GM21529 (cell line): ENCODE results near the gene KRTAP2-3.
"Not testable (repeated sequence)": the region's sequence is repeated elsewhere in the genome, so short reads cannot be mapped to it uniquely, and the experiment has no call there.

Source experiments
- ATAC-seq: cut with Tn5 transposase; IDR thresholded peaks from one replicate; pipeline ENCODE4 v1.9.1; 2021; ENCODE audit not compliant: unreplicated experiment

The KRTAP2-3 gene

GRCh38 chr17:41037853-41038350, 22.0 kb downstream of the KRTAP2-3 start:
- ATAC-seq = no peak

- not testable (repeated sequence) for ATAC-seq
Observed at GRCh38 chr17:41034346-41034935, 25.5 kb downstream of the KRTAP2-3 start, which contains the start of gene KRTAP1-3. Gene KRTAP1-3 (minus strand): TSS chr17:41034874. CDS start chr17:41034821, 53 bp downstream.

- no peak for ATAC-seq
Observed at GRCh38 chr17:41029633-41030245, 30.2 kb downstream of the KRTAP2-3 start, which contains the start of gene KRTAP1-4. Gene KRTAP1-4 (minus strand): TSS chr17:41030195. CDS start chr17:41030078, 117 bp downstream.

- ATAC-seq = no peak
Observed at GRCh38 chr17:41026715-41027471, 33.0 kb downstream of the KRTAP2-3 start, which contains the start of gene KRTAP1-5. Gene KRTAP1-5 (minus strand): TSS chr17:41027208. CDS start chr17:41027155, 53 bp downstream.

- ATAC-seq = no peak
Observed at GRCh38 chr17:41024697-41025096, 35.2 kb downstream of the KRTAP2-3 start.

GRCh38 chr17:41020336-41020735, 39.6 kb downstream of the KRTAP2-3 start:
- ATAC-seq = no peak

- ATAC-seq = no peak
Observed at GRCh38 chr17:41019415-41019814, 40.5 kb downstream of the KRTAP2-3 start.

GRCh38 chr17:41018541-41018940, 41.4 kb downstream of the KRTAP2-3 start:
- no peak for ATAC-seq

- ATAC-seq = no peak
Observed at GRCh38 chr17:41016578-41017215, 43.2 kb downstream of the KRTAP2-3 start.

GRCh38 chr17:41015454-41015853, 44.5 kb downstream of the KRTAP2-3 start:
- no peak for ATAC-seq

GRCh38 chr17:41013606-41014005, 46.3 kb downstream of the KRTAP2-3 start:
- ATAC-seq = no peak

GRCh38 chr17:41013181-41013580, 46.7 kb downstream of the KRTAP2-3 start:
- ATAC-seq = no peak

GRCh38 chr17:41012326-41013120, 47.4 kb downstream of the KRTAP2-3 start:
- no peak for ATAC-seq

GRCh38 chr17:41010441-41010840, 49.5 kb downstream of the KRTAP2-3 start:
- no peak for ATAC-seq

- ATAC-seq = no peak
Observed at GRCh38 chr17:41009936-41010335, 50.0 kb downstream of the KRTAP2-3 start.

- no peak for ATAC-seq
Observed at GRCh38 chr17:41009301-41009760, 50.6 kb downstream of the KRTAP2-3 start.
